Loucy (cell line): ENCODE results near the gene ZNF333.

Experiments used
- H2AFZ ChIP-seq: fragments of 200-600 bp; sonication (generic); 2 replicates; pipeline ENCODE4 v1.6.0; 2016; ENCODE audit warnings: antibody characterized with exemption, mild to moderate bottlenecking, low read length, moderate library complexity
- H3F3A ChIP-seq: fragments of 200-600 bp; 2 replicates; pipeline ENCODE4 v1.6.0; 2016; ENCODE audit warnings: antibody characterized with exemption, low read depth, mild to moderate bottlenecking
- H3K27me3 ChIP-seq: fragments of 200-600 bp; sonication (generic); 2 replicates; pipeline ENCODE4 v1.6.1; 2014; ENCODE audit warnings: low read length, mild to moderate bottlenecking; ENCODE audit not compliant: insufficient read depth, poor library complexity, severe bottlenecking
- H3K36me3 ChIP-seq: fragments of 200-600 bp; sonication (generic); 2 replicates; pipeline ENCODE4 v1.6.1; 2016; ENCODE audit warnings: low read length; ENCODE audit not compliant: insufficient read depth
- H3K4me1 ChIP-seq: fragments of 200-600 bp; sonication (generic); 2 replicates; pipeline ENCODE4 v1.5.1; 2014; ENCODE audit warnings: low read length, mild to moderate bottlenecking; ENCODE audit not compliant: insufficient read depth, poor library complexity, severe bottlenecking
- H3K4me2 ChIP-seq: fragments of 200-600 bp; sonication (generic); 2 replicates; pipeline ENCODE4 v1.6.0; 2014; ENCODE audit warnings: antibody characterized with exemption, low read length, low read depth, mild to moderate bottlenecking; ENCODE audit not compliant: poor library complexity, severe bottlenecking
- H3K4me3 ChIP-seq: fragments of 200-600 bp; sonication (generic); 2 replicates; pipeline ENCODE4 v1.5.1; 2014; ENCODE audit warnings: low read length, mild to moderate bottlenecking, mixed read lengths; ENCODE audit not compliant: poor library complexity, severe bottlenecking
- H3K79me2 ChIP-seq: fragments of 200-600 bp; sonication (generic); 2 replicates; pipeline ENCODE4 v1.6.1; 2014; ENCODE audit warnings: low read length; ENCODE audit not compliant: insufficient read depth
- H3K9ac ChIP-seq: fragments of 200-600 bp; sonication (generic); 2 replicates; pipeline ENCODE4 v1.6.0; 2014; ENCODE audit warnings: mild to moderate bottlenecking, low read depth, low read length, moderate library complexity; ENCODE audit not compliant: poor library complexity, severe bottlenecking
- H3K9me2 ChIP-seq: fragments of 200-600 bp; sonication (generic); replicated peaks from 2 replicates; pipeline ENCODE4 v1.6.1; 2016; ENCODE audit warnings: low read depth, low read length, mixed read lengths
- H3K9me3 ChIP-seq: fragments of 200-600 bp; sonication (generic); 2 replicates; pipeline ENCODE4 v1.6.1; 2014; ENCODE audit warnings: mild to moderate bottlenecking, antibody characterized with exemption, low read length, low read depth; ENCODE audit not compliant: insufficient read depth
- H4K20me1 ChIP-seq: fragments of 200-600 bp; sonication (generic); 2 replicates; pipeline ENCODE4 v1.6.0; 2014; ENCODE audit warnings: antibody characterized with exemption, low read length, mild to moderate bottlenecking; ENCODE audit not compliant: insufficient read depth, poor library complexity, severe bottlenecking
- EZH2phosphoT487 ChIP-seq: fragments of 200-600 bp; IDR thresholded peaks from 2 replicates; pipeline ENCODE4 v1.6.1; 2018; ENCODE audit warnings: antibody characterized with exemption, mild to moderate bottlenecking, moderate library complexity, borderline replicate concordance
- TF ChIP-seq, protein P1 (sequence below): fragments of 200-600 bp; sonication (generic); conservative IDR thresholded peaks from 2 replicates; pipeline ENCODE4 v1.5.1; 2014; ENCODE audit warnings: mild to moderate bottlenecking, antibody characterized with exemption, low read length

ZNF333 gene

DNA sequence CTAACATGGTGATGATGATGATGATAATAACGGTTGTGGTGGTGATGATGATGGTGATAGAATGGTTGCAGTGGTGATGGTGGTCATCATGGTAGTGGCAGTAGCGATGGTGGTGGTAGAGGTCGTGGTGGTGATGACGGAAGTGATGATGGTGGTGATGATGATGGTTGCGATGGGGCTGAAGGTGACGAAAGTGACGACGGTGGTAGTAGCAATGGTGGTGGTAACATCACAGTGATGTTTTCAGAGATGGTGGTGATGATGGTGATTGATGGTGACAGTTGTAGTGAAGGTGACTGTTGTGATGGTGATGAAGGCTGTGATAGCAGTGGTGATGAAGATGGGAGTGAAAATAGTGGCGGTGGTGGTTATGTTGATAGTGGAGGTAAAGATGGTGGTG is 11.6 kb upstream of the ZNF333 start:
- H4K20me1 ChIP-seq = no peaks in the 10 kb centered on the region
- no peak overlapping the region for H3K9ac ChIP-seq
- H3K4me1 ChIP-seq = no peaks in the 10 kb centered on the region
- no peaks in the 10 kb centered on the region for H3K9me2 ChIP-seq
- H3F3A ChIP-seq = no peaks in the 10 kb centered on the region
- H3K27me3 ChIP-seq = no peaks in the 10 kb centered on the region
- H3K4me2 ChIP-seq = no peak overlapping the region
- H3K4me3 ChIP-seq = no peak overlapping the region
- H3K9me3 ChIP-seq = no peaks in the 10 kb centered on the region
- H3K79me2 ChIP-seq = no peaks in the 10 kb centered on the region
- H3K36me3 ChIP-seq = no peaks in the 10 kb centered on the region
- no peak overlapping the region for H2AFZ ChIP-seq
- TF ChIP-seq, protein P1, sequence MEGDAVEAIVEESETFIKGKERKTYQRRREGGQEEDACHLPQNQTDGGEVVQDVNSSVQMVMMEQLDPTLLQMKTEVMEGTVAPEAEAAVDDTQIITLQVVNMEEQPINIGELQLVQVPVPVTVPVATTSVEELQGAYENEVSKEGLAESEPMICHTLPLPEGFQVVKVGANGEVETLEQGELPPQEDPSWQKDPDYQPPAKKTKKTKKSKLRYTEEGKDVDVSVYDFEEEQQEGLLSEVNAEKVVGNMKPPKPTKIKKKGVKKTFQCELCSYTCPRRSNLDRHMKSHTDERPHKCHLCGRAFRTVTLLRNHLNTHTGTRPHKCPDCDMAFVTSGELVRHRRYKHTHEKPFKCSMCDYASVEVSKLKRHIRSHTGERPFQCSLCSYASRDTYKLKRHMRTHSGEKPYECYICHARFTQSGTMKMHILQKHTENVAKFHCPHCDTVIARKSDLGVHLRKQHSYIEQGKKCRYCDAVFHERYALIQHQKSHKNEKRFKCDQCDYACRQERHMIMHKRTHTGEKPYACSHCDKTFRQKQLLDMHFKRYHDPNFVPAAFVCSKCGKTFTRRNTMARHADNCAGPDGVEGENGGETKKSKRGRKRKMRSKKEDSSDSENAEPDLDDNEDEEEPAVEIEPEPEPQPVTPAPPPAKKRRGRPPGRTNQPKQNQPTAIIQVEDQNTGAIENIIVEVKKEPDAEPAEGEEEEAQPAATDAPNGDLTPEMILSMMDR = no peak
- no peak for TF ChIP-seq EZH2phosphoT487

DNA sequence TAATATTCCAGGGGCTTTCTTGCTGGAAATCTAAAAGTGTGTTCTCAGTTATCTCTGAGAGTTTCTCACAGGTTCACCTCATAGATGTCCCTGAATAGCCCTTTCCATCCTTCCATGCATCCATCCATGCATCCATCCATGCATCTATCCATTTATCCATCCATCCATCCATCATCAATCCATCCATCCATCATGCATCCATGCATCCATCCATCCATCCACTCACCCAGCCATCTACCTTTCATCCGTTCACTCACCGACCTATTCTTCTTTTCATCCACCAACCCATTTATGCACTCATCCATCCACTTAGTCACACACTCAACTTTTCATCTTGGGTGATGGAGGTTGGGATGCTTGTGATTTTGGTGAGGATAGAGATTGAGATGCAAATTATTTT is 7.8 kb upstream of the ZNF333 start:
- no peaks in the 10 kb centered on the region for H3K36me3 ChIP-seq
- no peaks in the 10 kb centered on the region for H3K27me3 ChIP-seq
- no peaks in the 10 kb centered on the region for H3F3A ChIP-seq
- H3K9me3 ChIP-seq = no peaks in the 10 kb centered on the region
- no peak overlapping the region for H3K4me2 ChIP-seq
- H3K4me3 ChIP-seq = no peak overlapping the region
- no peak overlapping the region for H3K9ac ChIP-seq
- H3K9me2 ChIP-seq = no peaks in the 10 kb centered on the region
- H3K4me1 ChIP-seq = no peaks in the 10 kb centered on the region
- H3K79me2 ChIP-seq = no peaks in the 10 kb centered on the region
- no peak overlapping the region for H2AFZ ChIP-seq
- no peaks in the 10 kb centered on the region for H4K20me1 ChIP-seq
- TF ChIP-seq, protein P1 = no peak
- no peak for TF ChIP-seq EZH2phosphoT487

DNA sequence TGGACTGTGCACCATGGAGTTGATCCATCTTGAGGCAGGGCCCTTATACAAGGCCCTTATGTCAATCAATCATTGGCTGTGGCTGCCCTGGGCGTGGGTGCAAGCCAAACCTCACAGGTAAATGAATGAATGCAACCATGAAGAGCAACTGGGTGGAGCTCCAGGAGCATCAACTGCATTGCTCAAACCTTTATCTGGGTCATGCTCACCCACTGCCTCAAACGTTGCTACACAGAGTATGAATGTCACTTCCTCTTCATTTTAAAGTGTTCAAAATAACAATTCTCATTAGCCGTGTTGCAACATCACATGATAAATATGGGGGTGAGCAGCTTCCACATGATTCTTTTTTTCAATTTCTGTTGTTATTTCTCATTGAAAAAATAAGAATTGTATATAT is 6.4 kb upstream of the ZNF333 start:
- Histone ChIP-seq H2AFZ (no peak overlapping the region), H3K36me3 (no peaks in the 10 kb centered on the region), H3K9ac (no peak overlapping the region), H3K9me2 (no peaks in the 10 kb centered on the region), H3K4me1 (peaks cover 2% of the 10 kb centered on the region), H3K79me2 (no peaks in the 10 kb centered on the region), H4K20me1 (no peaks in the 10 kb centered on the region), H3F3A (no peaks in the 10 kb centered on the region), H3K9me3 (no peaks in the 10 kb centered on the region), H3K4me2 (no peak overlapping the region), H3K27me3 (no peaks in the 10 kb centered on the region), H3K4me3 (no peak overlapping the region)
- TF ChIP-seq, protein P1 = no peak
- TF ChIP-seq EZH2phosphoT487 = no peak
